Activated T-cell treated with anti-CD3 and anti-CD28 coated beads for 48 hours (primary cell): ENCODE measurements around the gene NAPA.
A peak's percentile ranks its signal among the peaks of the same experiment; 100 is the strongest.

ENCODE experiments used
- DNase-seq: peaks from one replicate; pipeline ENCODE4 v3.0.0-alpha.2; 2020; ENCODE audit warnings: low read depth

The NAPA gene

DNA sequence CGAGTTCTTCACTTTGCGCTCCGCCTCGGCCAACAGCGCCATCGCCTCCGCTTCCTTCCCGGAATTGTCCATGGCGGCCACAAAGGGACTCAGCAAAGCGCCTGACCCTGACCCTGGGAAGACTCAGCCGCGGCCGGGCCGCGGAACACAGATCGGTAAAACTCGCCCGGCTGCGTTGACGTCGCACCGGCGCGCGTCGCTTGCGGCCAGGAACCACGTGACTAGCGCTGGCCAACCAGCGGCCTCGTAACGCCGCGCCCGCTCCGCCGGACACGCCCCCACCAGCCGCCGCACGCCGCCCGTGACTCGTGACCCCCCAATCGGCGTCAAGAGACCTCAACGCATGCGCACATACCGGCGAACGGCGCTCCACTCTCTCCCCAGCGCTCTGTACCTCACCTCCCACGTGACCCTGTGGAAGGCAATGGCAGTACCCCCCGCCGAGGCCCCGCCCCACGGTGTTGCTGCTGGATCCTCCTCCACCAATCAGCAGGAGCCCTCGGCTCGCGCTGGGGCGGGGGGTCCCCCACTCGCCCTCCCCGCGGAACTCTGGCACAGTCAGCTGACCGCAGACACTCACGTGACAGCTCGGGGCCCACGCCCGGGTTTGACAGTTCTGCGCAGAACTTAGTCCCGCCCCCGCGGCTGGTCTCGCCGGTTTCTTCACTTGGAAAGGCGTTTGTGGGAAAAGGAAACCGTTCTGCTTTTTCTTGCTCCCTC, at the start of gene NAPA:
Gene NAPA (minus strand): TSS at position 195 of the 720 bp plus-strand sequence. CDS start 123 bp downstream, at position 72.
- peak; percentile 100 for DNase-seq

DNA sequence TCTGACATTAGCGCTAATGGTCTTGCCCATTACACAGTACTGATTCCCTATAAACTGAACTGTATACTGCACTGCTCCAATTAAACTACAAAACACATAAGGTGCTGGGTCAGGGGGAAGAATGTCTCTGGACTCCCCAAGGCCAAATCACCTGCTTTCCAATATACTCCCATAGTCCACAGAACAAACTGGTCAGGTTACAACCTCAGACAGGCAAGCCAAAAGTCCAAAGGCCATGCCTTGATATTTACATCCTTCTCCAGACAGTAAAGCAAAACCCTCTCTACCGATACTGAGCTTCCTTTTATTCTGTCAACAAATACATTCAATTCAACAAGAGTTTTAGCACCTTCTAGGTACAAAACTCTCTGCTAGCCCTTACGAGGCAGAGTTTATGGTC, 49.2 kb upstream of the NAPA start:
- no peak for DNase-seq

DNA sequence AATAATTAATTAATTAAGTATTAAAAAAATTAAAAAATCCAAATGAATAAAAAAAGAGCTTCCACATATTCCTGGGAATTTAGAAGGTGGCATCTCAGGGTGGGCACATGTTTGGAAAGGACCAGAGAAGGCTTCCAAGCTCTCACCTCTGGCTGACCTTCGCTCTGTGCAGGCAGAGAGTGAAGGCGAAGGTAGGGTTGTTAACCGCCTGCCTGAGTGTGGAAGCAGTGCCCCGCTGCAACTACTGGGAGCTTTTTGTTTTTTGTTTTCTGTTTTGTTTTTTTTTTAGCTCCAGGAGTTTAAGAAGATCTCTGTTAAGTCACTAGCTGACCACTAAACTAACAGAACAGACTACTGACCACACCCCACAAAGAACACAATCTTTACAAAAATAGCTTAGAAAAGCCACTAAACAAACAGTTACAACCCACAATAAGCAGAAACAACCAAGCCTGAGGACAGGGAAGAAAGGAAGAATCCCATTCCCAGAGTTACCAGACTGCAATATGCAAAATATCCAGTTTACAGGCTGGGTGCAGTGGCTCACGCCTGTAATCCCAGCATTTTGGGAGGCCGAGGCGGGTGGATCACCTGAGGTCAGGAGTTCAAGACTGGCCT, 46.7 kb upstream of the NAPA start:
- DNase-seq = no peak

DNA sequence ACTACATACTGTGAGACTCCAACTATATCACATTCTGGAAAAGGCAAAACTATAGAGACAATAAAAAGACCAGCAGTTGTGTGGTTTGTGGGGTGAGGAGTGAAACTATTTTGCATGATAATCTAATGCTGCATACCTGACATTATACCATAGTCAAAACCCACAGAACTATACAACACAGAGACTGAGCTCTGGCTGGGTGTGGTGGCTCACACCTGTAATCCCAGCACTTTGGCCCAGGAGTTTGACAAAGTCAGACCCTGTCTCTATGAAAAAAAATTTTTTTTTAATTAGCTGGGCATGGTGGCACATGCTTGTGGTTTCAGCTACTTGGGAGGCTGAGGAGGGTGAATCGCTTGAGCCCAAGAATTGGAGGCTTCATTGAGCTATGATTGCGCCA, 46.1 kb upstream of the NAPA start:
- DNase-seq = no peak

DNA sequence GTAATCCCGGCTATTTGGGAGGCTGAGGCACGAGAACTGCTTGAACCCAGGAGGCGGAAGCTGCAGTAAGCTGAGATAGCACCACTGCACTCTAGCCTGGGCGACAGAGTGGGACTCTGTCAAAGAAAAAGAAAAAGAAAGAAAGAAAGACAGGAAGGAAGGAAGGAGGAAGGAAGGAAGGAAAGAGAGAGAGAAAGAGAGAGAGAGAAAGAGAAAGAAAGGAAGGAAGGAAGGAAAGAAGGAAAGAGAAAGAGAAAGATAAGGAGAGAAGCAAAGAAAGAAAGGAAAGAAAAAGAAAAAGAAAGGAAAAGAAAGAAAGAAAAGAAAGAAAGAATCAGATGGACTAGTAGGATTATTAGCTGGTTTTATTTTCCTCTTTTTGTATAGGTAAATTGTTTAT, 35.3 kb upstream of the NAPA start:
- DNase-seq = no peak

DNA sequence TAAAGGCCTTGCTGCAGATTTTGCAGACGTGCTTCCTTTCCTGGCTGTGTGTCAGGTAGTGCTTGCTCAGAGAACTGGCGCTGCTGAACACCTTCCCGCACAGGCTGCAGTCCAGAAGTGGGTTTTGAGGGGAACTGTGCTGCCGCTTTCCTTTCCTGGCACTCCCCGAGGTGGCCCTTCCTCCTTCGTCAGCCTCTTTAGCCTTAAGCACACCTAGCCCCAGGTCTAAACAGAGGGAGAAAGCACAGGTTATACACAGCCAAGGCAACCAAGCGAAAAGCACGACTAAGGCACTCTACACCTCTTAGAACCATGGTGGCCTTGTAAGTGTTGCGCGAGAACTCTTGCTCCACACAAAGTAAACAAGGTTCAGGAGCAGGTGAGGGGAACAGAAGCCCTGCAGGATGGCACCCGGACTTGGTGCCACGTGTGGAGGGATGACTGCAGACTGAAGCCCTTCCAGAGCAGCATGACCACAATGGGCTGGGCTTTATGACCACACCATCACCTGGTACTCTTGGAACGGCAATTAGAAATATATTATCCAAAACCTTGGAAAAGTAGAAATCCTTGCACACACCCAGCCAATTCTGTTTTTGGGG, 34.5 kb upstream of the NAPA start:
- DNase-seq = no peak

DNA sequence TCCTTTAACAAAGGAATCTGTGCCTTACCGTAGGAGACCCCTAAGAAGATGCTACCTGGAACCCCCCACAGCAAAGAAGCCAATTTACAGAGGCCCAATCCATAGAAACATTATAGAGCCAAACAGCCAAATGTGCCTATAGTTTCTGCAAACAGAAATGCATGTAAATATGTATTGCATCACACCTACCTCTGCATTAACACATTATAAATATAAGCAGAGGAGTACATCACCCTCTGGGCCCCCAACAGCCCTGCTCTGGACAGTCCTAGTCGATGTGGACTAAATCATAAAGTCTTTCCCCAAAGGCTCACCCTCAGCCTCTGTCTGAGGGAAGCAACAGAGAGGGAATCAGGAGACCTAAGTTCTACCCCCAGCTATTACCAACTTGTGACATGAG, 32.3 kb upstream of the NAPA start:
- DNase-seq = no peak

DNA sequence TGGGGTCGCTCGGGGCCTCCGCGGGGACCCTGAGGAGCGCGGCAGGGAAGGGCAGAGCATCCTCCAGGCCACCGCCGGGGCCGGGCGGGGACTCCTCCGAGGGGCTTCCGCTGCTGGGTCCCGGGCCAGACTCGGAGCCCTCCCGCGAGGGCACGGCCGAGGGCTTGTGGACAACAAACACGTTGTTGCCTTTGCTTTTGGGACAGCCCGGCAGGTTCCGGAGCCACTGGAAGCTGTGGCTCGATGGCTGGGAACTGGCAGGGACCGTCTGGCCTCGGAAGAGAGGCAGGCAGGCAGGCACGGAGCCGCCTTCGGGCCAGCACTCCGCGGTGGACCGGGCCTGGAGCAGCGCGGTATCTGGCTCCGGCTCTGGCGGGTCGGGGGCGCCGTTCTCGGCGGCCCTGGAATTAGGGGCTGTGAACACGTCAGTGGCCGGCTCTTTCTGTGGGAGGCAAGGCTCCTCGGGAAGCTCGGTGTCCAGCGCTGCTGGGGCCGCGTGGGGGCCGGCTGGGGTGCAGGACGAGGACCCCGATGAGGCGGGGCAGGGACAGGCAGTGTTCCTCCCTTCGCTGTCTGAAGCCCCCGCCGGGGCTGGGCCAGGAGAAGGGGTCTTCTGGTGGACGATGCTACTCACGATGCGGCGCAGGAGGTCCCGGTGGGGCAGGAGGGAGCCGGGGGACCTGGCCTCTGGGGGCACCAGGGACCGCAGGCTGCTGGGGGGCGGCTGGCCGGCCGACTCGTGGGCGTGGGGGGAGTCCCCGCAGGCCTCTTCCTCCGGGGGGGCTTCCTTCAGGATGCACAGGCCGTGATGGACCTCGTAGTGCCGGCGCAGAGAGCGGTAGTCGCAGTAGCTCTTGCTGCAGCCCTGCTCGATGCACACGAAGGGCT, 30.4 kb upstream of the NAPA start:
- no peak for DNase-seq

DNA sequence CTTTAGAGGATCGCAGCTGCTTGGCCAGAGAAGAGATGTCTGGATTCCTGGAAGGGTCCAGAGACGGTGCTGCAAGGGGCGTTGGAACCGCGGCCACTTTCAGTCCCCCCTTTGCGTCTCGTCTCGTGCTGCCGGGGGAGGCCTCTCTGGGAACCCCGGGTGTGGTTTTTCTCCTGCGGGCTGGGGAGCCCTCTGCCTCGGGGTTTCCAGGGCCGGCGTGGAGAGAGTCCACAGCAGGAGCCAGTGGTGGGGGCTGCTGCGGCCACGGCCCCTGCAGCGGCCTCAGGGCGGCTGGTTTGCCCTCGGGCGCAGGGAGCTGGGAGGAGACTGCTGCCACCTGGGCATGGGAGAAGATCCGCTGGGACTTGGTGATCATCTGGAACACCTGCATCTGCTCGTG, 29.6 kb upstream of the NAPA start:
- DNase-seq = no peak

DNA sequence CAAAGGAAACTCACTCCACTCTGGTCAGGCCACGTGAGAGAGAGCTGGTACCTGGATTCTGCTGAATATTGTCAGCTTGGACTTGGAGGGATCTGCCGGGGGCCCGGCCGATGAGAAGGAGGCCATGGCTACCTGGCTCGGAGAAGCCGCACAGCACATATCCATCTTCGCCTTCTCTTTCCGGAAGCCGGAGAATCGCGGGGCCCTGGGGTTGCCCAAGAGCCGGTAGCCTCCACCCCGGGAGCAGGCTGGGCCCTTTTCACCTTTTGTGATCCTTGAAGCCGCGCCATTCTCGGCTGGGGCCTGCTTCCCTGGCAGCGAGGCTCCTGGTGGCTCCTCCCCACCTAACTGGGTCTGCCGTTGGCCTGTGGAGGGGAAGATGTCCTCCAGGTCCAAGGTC, 29.2 kb upstream of the NAPA start:
- no peak for DNase-seq

DNA sequence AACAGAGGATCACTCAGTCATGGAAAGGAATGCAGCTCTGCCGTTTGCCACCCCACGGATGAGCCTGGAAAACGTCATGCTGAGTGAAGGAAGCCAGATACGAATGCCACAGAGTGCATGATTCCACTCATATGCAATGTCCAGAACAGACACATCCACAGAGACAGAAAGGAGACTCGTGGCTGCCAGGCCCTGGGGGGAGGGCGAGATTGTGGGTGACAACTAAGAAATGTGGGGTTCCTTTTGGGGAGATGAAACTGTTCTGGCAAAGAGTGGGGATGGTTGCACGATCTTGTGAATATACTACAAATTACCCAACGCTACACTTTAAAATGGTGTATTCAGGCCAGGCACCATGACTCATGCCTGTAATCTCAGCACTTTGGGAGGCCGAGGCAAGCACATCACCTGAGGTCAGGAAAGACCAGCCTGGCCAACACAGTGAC, 27.2 kb upstream of the NAPA start:
- no peak for DNase-seq

DNA sequence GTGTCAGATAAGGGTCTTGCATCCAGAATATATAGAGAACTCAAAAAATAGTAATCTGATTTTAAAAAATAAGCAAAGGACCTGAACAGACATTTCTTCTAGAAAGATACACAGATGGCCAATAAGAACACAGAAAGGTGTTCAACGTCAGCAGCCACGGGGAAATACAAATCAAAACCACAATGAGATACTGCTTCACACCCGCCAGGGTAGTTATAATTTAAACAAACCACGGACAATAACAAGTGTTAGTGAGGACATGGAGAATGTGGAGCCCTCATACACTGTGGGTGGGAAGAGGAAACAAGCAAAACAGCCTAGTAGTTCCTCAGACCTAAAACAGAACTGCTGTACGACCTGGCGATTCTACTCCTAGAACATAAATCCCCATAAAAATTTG, 26.7 kb upstream of the NAPA start:
- DNase-seq = no peak

DNA sequence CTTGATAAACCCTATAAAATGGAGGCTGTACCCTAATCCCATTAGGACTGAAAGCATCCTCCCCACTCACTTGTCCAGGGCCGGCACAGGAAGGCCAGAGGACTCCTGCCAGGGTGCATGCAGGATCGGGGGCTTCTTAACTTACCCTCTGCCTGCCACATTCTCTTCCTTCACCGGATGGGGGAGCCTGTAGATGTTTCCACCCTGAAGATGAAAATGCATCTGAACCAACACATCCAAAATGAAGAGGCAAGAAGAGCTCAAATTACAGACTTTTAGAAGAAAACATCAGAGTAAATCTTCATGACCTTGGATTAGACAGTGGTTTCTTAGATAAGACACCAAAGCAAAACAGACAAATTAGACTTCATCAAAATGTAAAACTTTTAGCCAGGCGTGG, 25.9 kb upstream of the NAPA start:
- DNase-seq = no peak

DNA sequence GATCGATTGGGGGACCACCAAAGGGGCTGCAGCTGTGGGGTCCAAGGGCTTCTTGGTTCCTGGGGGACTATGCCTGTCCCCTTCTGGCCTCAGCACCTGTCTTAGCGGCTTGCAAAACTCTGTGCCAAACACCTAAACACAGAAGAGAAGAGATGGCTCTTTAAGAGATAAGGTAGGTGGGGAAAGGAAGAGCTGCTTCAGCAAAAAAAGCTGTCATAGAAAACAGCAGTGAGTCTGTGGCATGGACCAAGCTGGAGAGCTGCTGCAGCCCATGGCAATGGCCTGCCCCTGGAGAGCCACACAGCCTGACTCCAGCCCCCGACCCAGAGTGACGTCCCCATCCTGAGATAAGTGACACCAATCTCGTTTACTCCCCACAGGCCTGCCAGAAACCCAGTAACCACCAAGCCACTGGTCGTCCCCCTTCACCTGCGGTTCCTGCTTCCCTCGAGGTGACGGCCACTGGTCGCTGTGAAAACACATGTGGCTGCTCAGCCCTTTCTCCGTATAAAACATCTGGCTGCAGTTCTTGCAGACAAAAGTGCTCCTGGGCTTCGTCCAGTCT, 25.0 kb upstream of the NAPA start:
- no peak for DNase-seq

DNA sequence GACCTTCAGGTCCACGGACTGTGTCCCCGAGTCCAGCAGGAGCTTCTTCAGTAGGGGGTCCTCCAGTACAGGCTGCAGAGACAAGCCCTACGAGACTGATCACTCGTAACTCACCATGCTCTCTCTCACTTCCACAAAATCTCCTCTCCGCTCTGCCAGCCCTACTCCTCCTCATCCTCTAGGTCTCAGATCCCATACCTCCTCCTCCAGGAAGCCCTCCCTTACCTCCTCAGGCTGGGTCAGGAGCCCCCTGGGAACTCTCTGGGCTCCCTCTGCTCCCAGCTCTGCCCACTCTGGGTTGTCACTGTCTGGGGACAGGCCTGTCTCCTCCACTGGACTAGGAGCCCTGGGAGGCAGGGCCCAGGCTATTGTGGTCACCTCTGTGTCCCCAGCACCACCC, 23.9 kb upstream of the NAPA start:
- no peak for DNase-seq

DNA sequence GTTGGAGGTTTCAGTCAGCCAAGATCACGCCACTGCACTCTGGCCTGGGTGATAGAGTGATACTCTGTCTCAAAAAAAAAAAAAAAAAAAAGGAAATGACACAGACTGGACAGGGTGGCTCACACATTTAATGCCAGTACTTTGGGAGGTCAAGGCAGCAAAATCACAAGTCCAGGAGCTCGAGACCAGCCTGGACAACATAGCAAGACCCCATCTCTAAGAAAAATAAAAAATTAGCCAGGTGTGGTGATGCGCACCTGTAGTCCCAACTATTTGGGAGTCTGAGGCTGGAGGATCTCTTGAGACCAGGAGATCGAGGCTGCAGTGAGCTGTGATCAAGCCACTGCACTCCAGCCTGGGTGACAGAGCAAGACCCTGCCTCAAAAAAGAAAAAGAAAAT, 22.6 kb upstream of the NAPA start:
- no peak for DNase-seq

DNA sequence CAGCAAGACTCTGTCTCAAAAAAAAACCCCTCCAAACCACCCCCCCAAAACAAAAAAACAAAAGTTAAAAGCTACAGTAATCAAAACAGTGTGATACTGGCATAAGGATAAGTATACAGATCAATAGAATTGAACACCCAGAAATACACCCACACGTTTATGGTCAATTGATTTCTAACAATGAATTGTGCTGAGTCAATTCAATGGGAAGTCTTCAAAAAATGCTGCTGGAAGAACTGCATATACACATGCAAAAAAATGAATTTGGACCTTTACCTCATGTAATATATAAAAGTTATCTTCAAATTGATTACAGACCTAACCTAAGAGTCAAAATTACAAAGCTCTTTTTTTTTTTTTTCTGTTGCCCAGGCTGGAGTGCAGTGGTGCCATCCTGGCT, 19.8 kb upstream of the NAPA start:
- DNase-seq = no peak

DNA sequence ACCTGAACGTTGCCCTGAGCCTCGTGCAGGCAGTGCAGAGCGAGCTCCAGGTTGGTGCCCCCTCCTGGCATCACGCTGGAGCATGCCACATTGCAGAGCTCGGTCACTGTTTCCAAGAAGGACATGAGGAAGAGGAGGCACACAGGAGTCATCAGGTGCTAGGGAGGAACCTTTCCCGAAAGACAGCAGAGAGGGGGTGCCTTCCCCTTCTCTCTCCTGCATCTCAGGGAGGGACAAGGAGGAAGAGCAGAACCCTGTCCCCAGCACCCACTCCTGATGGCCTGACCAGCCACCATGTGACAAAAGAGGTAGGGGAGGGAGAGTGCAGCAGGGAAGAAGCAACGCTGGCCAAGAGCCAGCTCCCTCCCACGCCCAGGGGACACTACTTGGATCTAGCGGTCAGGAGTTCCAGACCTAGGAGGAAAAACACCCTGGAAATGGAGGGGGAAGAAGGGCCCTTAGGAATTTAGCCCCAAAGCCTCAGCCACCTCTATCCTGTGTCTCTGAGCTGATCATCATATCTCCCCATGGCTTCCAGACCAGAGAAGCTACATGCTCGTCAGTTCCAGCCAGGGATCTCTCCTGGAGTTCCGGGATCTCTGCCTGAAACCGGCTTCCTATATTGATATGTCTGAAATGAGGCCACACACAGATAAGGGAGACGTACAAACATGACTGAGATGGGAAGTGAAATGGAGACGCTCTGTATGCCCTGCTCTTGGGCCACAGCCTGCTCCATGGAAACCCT, 17.0 kb upstream of the NAPA start:
- no peak for DNase-seq

DNA sequence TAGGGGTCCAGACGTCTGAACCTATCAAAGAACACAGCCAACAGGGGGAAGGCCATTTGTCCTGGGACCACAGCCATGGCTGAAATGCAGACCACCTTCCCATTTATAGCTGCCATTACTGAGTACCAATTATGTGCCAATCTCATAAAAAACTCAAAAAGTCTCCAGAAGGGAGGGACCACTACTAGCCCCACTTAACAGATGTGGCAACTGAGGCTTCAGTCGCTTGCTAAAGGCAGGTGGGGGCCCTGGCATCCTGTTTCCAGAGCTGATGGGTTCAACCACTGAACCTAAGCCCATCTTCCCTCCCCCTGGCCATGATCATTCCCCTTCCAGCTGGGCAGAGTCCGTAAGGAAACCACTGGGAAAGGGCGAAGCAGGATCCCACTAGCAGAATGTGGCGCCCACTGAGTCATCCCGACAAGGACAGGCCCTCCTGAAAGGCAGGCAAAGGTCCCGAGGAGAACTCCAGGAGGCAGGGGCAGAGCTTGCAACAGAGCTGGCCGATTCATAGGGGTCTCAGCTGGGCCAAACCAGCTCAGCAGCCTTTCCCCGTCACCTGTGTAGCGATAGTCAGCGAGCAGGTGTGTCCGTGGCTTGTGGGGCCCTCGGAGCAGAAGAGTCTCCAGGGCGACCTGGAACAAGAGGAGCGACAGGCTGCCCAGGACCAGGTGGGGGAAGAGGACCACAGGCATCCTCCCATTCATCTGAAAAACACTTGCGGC, 14.3 kb upstream of the NAPA start:
- DNase-seq = no peak

DNA sequence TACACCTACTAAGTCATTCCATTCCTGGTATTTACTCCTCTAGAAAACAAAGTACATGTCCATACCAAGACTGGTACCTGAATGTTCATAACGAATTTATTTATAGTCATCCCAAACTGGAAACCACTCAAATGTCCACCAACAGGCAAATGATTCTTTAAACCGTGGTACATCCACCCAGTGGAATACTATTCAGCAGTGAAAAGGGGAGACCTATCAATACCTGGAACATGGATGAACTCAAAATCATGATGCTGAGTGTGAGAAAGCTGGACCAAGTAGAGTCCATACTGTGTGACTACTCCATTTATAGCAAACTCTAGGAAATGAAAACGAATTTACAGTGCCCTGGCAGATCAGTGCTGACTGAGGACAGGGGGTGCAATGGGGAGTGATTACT, 11.9 kb upstream of the NAPA start:
- no peak for DNase-seq

DNA sequence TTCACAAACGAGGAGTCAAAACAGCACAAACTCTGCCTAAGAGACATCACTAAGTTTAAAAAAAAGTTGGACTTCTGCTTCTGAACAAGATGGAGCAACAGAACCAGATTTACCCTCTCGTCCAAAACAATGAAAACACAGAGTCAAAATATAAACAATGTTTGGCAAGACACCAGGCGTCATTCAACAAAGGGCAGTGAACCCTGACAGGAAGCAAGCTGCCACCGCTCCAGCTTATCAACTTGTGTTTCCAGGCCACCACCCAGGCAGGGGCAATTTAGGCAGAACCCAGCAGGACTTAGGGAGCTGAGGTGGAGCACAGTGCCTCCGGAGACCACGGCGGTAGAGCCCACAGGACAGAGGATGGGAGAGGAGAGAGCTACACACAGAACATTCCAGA, 8.6 kb upstream of the NAPA start:
- no peak for DNase-seq
